ENCODE data around the gene IL1R1. TPM values are rescaled to one million over a fixed set of nuclear protein-coding genes. Genes with fewer than 3 reads are reported as not detected.
A peak's percentile ranks its signal among the peaks of the same experiment; 100 is the strongest.

Gene IL1R1
- polyA plus RNA-seq, 4 donors = 2.9 to 36.7 (median 17.2) TPM

- Histone ChIP-seq H3K36me3 (ENCODE audit: control insufficient read depth in 3 of 3, insufficient read depth in 2 of 3, low read depth in 1 of 3, low read length in 3 of 3) (peaks cover 0 to 4% (median 0%) of the 10 kb centered on the region in 3 donors), H3K27ac (ENCODE audit: low read depth in 1 of 3, low read length in 2 of 3) (no peak overlapping the region), H3K27me3 (ENCODE audit: control insufficient read depth in 3 of 3, insufficient read depth in 3 of 3, low read length in 3 of 3) (peaks cover 3 to 26% (median 3%) of the 10 kb centered on the region in 3 donors), H3K4me3 (ENCODE audit: low read depth in 1 of 3, low read length in 3 of 3) (no peak overlapping the region), H3K4me1 (ENCODE audit: control insufficient read depth in 3 of 3, insufficient read depth in 2 of 3, low read depth in 1 of 3, low read length in 2 of 3) (peaks cover 0 to 2% (median 0%) of the 10 kb centered on the region in 3 donors), H3K9me3 (ENCODE audit: control insufficient read depth in 2 of 2, insufficient read depth in 1 of 2, low read depth in 1 of 2, low read length in 1 of 2) (peaks cover 0 to 4% of the 10 kb centered on the region in 2 donors)
- FAIRE-seq = no peak
- DNase-seq = no peak
- 56 to 64% (median 59%) methylated on average over 1 of the region's 1 CpG for WGBS, 3 donors
These were observed 2.7 kb upstream of the IL1R1 start for GRCh38 chr2:102139851-102140250.

- 93 to 100% (median 93%) methylated on average over 2 of the region's 2 CpGs for WGBS, 3 donors
- Histone ChIP-seq H3K27ac (ENCODE audit: low read depth in 1 of 3, low read length in 2 of 3) (peak overlapping the region in 2 of 3 donors; percentile 79 to 97), H3K4me1 (ENCODE audit: control insufficient read depth in 3 of 3, insufficient read depth in 2 of 3, low read depth in 1 of 3, low read length in 2 of 3) (peaks cover 0 to 2% (median 0%) of the 10 kb centered on the region in 3 donors), H3K27me3 (ENCODE audit: control insufficient read depth in 3 of 3, insufficient read depth in 3 of 3, low read length in 3 of 3) (peaks cover 3 to 26% (median 3%) of the 10 kb centered on the region in 3 donors), H3K36me3 (ENCODE audit: control insufficient read depth in 3 of 3, insufficient read depth in 2 of 3, low read depth in 1 of 3, low read length in 3 of 3) (peaks cover 0 to 7% (median 0%) of the 10 kb centered on the region in 3 donors), H3K4me3 (ENCODE audit: low read depth in 1 of 3, low read length in 3 of 3) (no peak overlapping the region), H3K9me3 (ENCODE audit: control insufficient read depth in 2 of 2, insufficient read depth in 1 of 2, low read depth in 1 of 2, low read length in 1 of 2) (peaks cover 0 to 9% of the 10 kb centered on the region in 2 donors)
- DNase-seq (no peak), FAIRE-seq (no peak)
These were observed 2.2 kb upstream of the IL1R1 start for GRCh38 chr2:102140377-102140776.

- H3K36me3 ChIP-seq (ENCODE audit: control insufficient read depth in 3 of 3, insufficient read depth in 2 of 3, low read depth in 1 of 3, low read length in 3 of 3) = peaks cover 0 to 10% (median 0%) of the 10 kb centered on the region in 3 donors
- peak in 1 of 2 donors; percentile 30 for DNase-seq
- peaks cover 0 to 17% of the 10 kb centered on the region in 2 donors for H3K9me3 ChIP-seq (ENCODE audit: control insufficient read depth in 2 of 2, insufficient read depth in 1 of 2, low read depth in 1 of 2, low read length in 1 of 2)
- H3K27me3 ChIP-seq (ENCODE audit: control insufficient read depth in 3 of 3, insufficient read depth in 3 of 3, low read length in 3 of 3) = peaks cover 3 to 26% (median 3%) of the 10 kb centered on the region in 3 donors
- 55 to 75% (median 72%) methylated on average over 15 of the region's 15 CpGs for WGBS, 3 donors
- H3K27ac ChIP-seq (ENCODE audit: low read depth in 1 of 3, low read length in 2 of 3) = peak overlapping the region; percentile 17 to 97 (median 79)
- H3K4me3 ChIP-seq (ENCODE audit: low read depth in 1 of 3, low read length in 3 of 3) = peak overlapping the region in 1 of 3 donors; percentile 53
- no peak for FAIRE-seq
- H3K4me1 ChIP-seq (ENCODE audit: control insufficient read depth in 3 of 3, insufficient read depth in 2 of 3, low read depth in 1 of 3, low read length in 2 of 3) = peaks cover 0 to 2% (median 0%) of the 10 kb centered on the region in 3 donors
These were observed 1.3 kb upstream of the IL1R1 start for GRCh38 chr2:102141011-102141943.

GRCh38 chr2:102142829-102143449 is 393 bp downstream of the IL1R1 start:
- no peak for DNase-seq
- no peak for FAIRE-seq
- H3K27ac ChIP-seq (ENCODE audit: low read depth in 1 of 3, low read length in 2 of 3) = peak overlapping the region; percentile 74 to 97 (median 76)
- 11 to 16% (median 16%) methylated on average over 38 to 42 of the region's 42 CpGs for WGBS, 3 donors
- H3K36me3 ChIP-seq (ENCODE audit: control insufficient read depth in 3 of 3, insufficient read depth in 2 of 3, low read depth in 1 of 3, low read length in 3 of 3) = peaks cover 0 to 10% (median 0%) of the 10 kb centered on the region in 3 donors
- peaks cover 0 to 2% (median 0%) of the 10 kb centered on the region in 3 donors for H3K4me1 ChIP-seq (ENCODE audit: control insufficient read depth in 3 of 3, insufficient read depth in 2 of 3, low read depth in 1 of 3, low read length in 2 of 3)
- peaks cover 0 to 30% of the 10 kb centered on the region in 2 donors for H3K9me3 ChIP-seq (ENCODE audit: control insufficient read depth in 2 of 2, insufficient read depth in 1 of 2, low read depth in 1 of 2, low read length in 1 of 2)
- peak overlapping the region; percentile 40 to 59 (median 48) for H3K4me3 ChIP-seq (ENCODE audit: low read depth in 1 of 3, low read length in 3 of 3)
- H3K27me3 ChIP-seq (ENCODE audit: control insufficient read depth in 3 of 3, insufficient read depth in 3 of 3, low read length in 3 of 3) = peaks cover 3 to 29% (median 3%) of the 10 kb centered on the region in 3 donors

GRCh38 chr2:102143450-102143985 is 972 bp downstream of the IL1R1 start:
- Histone ChIP-seq H3K4me3 (ENCODE audit: low read depth in 1 of 3, low read length in 3 of 3) (peak overlapping the region in 2 of 3 donors; percentile 31 to 59), H3K9me3 (ENCODE audit: control insufficient read depth in 2 of 2, insufficient read depth in 1 of 2, low read depth in 1 of 2, low read length in 1 of 2) (peaks cover 0 to 30% of the 10 kb centered on the region in 2 donors), H3K36me3 (ENCODE audit: control insufficient read depth in 3 of 3, insufficient read depth in 2 of 3, low read depth in 1 of 3, low read length in 3 of 3) (peaks cover 0 to 10% (median 0%) of the 10 kb centered on the region in 3 donors), H3K4me1 (ENCODE audit: control insufficient read depth in 3 of 3, insufficient read depth in 2 of 3, low read depth in 1 of 3, low read length in 2 of 3) (peaks cover 0 to 2% (median 0%) of the 10 kb centered on the region in 3 donors), H3K27me3 (ENCODE audit: control insufficient read depth in 3 of 3, insufficient read depth in 3 of 3, low read length in 3 of 3) (peaks cover 3 to 29% (median 3%) of the 10 kb centered on the region in 3 donors), H3K27ac (ENCODE audit: low read depth in 1 of 3, low read length in 2 of 3) (peak overlapping the region; percentile 74 to 97 (median 76))
- FAIRE-seq (no peak), DNase-seq (peak in 1 of 2 donors; percentile 7)
- 64 to 85% (median 85%) methylated on average over 8 to 10 of the region's 10 CpGs for WGBS, 3 donors

GRCh38 chr2:102144128-102144527 is 1.6 kb downstream of the IL1R1 start:
- 58 to 69% (median 62%) methylated on average over 4 of the region's 4 CpGs for WGBS, 3 donors

GRCh38 chr2:102145107-102145506 is 2.6 kb downstream of the IL1R1 start:
- peak overlapping the region in 1 of 3 donors; percentile 13 for H3K27ac ChIP-seq (ENCODE audit: low read depth in 1 of 3, low read length in 2 of 3)
- no peak for FAIRE-seq
- DNase-seq = no peak
- H3K4me1 ChIP-seq (ENCODE audit: control insufficient read depth in 3 of 3, insufficient read depth in 2 of 3, low read depth in 1 of 3, low read length in 2 of 3) = peaks cover 0 to 2% (median 0%) of the 10 kb centered on the region in 3 donors
- 82 to 89% (median 88%) methylated on average over 4 of the region's 4 CpGs for WGBS, 3 donors
- H3K27me3 ChIP-seq (ENCODE audit: control insufficient read depth in 3 of 3, insufficient read depth in 3 of 3, low read length in 3 of 3) = peaks cover 3 to 26% (median 3%) of the 10 kb centered on the region in 3 donors
- no peak overlapping the region for H3K4me3 ChIP-seq (ENCODE audit: low read depth in 1 of 3, low read length in 3 of 3)
- peaks cover 0 to 42% of the 10 kb centered on the region in 2 donors for H3K9me3 ChIP-seq (ENCODE audit: control insufficient read depth in 2 of 2, insufficient read depth in 1 of 2, low read depth in 1 of 2, low read length in 1 of 2)
- peaks cover 0 to 16% (median 0%) of the 10 kb centered on the region in 3 donors for H3K36me3 ChIP-seq (ENCODE audit: control insufficient read depth in 3 of 3, insufficient read depth in 2 of 3, low read depth in 1 of 3, low read length in 3 of 3)

More at GRCh38 chr2:102144128-102144527, 1.6 kb downstream of the IL1R1 start:
- Histone ChIP-seq H3K9me3 (ENCODE audit: control insufficient read depth in 2 of 2, insufficient read depth in 1 of 2, low read depth in 1 of 2, low read length in 1 of 2) (peaks cover 0 to 32% of the 10 kb centered on the region in 2 donors), H3K36me3 (ENCODE audit: control insufficient read depth in 3 of 3, insufficient read depth in 2 of 3, low read depth in 1 of 3, low read length in 3 of 3) (peaks cover 0 to 10% (median 0%) of the 10 kb centered on the region in 3 donors), H3K27me3 (ENCODE audit: control insufficient read depth in 3 of 3, insufficient read depth in 3 of 3, low read length in 3 of 3) (peaks cover 3 to 29% (median 3%) of the 10 kb centered on the region in 3 donors), H3K27ac (ENCODE audit: low read depth in 1 of 3, low read length in 2 of 3) (peak overlapping the region in 2 of 3 donors; percentile 74 to 97), H3K4me1 (ENCODE audit: control insufficient read depth in 3 of 3, insufficient read depth in 2 of 3, low read depth in 1 of 3, low read length in 2 of 3) (peaks cover 0 to 2% (median 0%) of the 10 kb centered on the region in 3 donors), H3K4me3 (ENCODE audit: low read depth in 1 of 3, low read length in 3 of 3) (peak overlapping the region in 1 of 3 donors; percentile 59)
- DNase-seq = peak in 1 of 2 donors; percentile 13
- FAIRE-seq = no peak
